ENCODE results near the gene TRPC6.

TRPC6 gene

DNA sequence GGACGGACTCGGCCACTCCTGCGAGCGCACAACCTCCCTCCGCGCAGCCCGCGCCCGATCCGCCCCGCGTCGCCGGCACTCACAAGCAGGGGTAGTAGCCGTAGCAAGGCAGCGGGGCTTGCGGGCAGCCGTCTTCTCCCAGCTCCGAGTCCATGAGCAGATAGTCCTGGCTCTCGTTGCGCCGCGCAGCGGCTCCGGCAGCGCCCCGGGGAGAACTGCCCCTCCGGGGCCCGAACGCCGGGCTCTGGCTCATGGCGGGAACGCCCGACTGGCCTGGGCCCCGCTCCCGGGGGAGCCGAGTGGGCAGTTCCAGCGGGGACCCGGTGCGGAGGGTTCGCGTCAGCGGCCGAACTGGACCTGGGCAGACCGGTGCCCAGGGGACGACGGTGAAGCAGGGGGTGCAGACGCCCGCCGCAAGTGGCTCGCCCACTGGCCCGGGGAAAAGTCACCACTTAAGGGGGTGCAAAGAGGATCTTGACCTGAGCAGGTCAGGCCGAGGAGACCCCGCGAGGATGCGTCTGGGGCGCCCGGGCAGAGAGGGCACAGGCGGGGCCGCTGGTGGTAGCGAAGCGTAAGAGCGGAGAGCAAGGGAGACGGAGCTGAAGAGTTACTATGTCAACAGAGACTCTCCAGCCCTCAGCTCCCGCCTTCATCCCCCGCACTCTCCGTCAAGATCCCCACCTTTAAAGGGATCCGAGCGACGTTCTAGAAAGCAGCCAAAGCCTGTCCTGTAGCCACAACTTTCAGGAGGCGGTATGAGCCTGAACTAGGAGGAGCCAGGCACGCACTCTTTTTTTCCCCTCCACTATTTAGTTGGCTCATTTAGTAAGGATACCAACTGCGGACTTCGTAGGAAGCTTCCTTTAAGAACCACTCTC, at the start of gene TRPC6:
Gene TRPC6 (minus strand): TSS at position 757 of the 878 bp plus-strand sequence. CDS start 504 bp downstream, at position 253.
- FAIRE-seq: no peak

DNA sequence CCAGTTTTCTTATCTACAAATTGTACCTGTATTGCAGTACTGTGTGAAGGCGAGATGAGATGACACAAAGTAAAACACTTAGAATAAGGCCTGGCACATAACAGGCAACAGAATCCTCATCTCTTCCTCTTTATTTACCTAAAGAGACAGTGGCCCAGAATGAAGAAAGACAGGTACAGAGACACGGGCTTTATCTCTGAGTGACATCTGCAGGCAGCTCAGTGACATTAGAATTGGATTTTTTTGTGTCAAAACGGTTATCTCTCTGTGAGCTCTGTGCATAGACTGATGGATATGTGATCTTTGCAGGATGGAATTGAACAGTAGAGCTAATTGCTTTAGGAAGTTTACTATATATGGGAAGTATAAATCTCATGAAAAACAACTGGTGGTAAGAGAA, 36.2 kb upstream of the TRPC6 start:
- no peak for FAIRE-seq

DNA sequence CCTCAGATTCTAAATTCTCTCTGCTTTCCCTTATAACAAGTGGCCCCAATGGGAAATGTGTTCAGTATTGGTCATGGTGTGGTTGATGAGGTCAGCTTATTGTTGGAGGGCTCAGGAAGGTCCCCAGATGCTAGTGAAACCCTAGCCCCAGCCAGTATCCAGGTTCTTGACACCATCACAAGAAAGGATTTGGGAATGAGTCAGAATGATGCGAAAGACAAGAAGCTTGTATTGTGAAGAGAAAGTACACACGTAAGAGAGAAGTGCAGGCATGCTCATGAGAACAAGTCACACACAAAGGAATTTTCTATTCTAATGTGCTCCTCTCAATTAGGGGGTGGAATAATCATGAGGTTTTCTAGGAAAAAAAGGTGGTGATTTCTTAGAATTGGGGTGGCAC, 34.9 kb upstream of the TRPC6 start:
- FAIRE-seq: no peak

DNA sequence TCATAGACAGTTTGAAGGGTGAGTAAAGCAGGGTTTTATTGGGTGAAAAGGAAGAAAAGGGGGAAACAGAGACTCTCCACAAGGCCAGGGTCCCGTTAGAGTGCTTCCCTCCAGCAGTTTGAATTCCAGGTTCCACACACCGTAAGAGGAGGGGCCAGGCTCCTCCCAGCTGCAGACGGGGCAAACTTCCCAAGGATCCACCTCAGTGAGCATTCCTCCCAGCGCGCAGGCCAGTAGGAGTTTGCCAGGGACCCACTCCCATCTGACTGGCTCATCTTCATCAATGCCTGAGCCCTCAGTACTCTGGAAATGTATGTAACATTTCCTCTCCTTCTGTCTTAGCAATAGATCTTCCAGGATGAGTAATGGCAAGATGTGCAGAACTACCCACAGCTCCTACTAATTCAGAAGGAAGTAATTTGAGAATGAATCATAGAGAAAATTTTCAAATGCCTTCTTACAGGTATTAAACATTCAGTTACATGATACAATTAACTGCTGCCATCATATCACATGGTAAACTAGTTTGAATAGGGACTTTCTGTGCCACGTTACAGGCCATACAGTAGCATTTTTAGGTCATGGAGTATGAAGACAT, 34.0 kb upstream of the TRPC6 start:
- FAIRE-seq: no peak

DNA sequence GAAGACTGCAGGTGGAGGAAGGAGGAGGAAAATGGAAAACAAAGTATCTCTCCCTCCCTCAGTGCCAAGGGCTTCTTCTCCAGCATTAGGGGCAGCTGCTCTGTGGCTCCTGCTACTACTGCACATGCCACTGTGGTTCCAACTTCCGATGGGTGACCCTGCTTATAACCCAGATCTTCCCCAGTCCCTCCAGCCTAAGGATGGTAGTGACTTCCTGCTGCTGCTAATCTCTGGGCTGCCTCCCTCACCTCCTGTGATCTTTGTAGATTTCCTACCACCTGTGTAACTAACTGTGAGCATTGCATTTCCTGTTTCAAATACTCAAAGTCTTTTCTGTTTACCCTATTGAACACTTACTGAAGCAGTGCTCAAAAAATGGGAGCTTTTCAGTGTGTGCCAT, 28.7 kb upstream of the TRPC6 start:
- FAIRE-seq: no peak

DNA sequence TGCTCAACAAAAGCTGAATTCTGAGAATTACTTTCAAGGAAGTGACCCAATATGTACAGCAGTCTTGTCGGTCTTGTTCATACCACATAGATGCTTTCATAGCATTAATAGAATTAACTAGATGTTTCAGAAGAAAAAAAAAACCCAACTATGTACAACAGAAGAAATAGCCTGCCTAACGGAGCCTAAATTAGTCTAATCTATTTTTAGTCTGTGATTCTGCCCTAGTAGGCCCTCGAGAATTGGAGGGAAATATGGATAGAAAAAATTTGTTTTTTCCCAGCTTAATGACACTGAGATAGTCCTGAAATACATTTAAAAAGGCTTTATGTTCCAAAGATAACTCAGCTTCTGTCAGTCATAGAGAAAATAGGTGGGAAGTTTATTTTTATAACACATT, 17.1 kb upstream of the TRPC6 start:
- no peak for FAIRE-seq

DNA sequence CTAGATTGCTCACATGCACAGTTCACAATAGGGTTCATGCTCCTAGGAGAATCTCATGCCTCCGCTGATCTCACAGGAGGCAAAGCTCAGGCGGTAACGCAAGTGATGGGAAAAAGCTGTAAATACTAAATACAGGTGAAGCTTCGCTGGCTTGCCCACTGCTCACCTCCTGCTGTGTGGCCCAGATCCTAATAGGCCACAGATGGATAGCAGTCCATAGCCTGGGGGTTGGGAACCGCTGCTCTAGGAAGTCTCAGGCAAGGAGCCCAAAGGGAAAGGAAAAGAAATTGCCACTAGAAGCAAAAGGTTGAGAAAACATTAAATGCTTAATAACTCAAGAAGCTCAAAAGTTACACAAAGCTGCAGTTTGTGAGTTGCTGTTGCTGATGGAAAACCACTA, 3.2 kb upstream of the TRPC6 start:
- no peak for FAIRE-seq

DNA sequence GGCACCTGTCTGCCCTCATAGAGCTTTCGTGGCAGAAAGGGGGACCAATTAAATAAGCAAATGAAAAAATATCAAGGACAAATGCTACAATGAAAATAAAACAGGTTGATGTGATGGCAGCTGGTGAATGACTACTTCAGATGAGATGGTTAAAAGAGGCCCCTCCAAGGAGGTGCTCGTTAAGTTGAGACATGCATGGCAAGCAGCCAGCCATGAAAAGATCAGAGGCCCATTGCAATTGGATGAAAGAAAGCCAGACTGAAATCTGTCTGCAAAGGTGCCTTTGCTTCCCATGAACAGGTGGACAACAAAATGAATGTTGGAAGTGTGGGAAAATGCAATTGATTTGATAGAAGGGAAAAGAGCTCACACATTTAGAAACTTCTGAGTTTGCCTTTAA, 848 bp upstream of the TRPC6 start:
- no peak for FAIRE-seq

DNA sequence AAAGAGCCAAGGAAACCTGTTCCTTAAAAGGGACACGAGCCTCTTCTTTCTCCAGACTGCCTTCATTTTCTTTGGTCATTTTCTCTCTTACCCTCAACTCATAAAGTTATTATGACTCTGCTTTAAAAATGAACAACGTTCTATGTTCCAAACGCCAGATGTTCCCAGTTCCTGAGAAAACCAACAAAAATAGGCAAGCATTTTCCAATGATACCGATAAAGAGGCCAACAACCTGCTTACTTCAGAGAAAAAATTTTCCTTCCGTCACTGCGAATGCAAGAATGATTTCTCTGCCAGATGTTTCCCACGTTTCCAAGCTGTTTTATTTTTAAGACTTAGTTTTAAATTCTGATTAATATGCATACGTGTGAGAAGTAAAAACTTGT, 315 bp upstream of the TRPC6 start:
- no peak for FAIRE-seq

DNA sequence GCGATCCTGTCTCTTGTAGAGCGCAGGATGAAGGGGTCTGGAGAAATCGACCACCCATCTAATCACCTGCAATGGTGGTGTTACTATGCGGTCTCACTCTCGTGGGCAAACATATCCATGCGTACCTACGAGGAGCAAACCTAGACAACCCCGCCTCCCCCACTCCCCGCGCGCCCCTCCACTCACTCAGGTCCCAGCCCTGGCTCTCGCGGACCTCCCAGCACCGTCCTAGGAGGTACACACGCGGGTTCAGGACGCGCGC, 887 bp downstream of the TRPC6 start:
- FAIRE-seq: no peak

DNA sequence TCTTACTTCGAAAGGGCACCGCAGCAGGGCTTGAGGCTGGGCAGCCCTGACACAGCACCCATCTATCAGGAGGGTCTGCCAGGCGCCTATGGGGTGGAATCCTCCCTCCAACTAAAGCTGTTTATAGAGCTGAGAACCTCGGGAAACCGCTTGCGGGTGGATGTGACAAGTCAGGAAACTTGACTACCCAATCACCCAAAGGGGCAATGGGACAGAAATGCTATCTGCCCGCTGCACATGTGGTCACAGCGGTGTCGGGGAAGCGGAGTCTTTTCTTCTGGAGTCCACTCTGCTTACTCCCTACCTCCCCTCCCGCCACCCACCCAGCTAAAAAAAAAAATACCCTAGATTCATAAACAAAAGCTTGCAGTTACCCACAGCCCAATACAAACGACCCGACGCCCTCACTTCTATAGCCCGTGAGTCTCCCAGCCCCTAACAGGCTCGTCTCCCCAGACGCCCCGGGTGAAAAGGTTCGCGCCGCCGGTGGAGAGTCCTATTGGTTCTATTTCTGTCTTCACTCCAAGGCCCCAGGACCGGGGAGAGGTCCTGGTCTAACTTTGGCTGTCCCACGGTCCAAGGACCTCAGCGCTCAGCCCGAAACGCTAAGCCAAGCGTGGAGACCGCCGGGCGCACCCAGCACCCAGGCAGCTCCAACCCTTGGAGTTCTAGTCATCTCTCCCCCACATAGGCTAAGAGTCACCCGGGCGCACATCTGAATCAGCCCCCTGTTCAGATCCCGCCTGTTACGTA, 1.4 kb downstream of the TRPC6 start:
- FAIRE-seq: no peak

DNA sequence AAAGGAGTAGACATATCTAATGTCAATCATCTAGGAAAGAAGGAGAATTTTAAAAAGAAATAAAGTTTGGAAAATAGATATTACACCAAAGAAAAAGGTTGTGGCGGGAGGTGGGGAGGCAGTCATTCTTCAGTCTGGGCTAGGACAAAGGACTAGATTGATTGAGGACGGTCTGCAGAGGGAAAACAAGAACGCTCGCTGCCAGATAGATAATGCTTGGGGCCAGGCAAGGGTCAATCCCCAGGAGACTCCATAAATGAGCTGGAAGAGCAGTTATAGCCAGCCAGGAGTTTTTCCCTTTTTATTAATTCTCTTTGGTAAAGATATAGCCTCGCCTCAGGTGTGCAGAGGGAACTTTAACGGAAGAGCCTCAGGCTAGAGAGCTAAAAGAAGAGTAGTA, 6.3 kb downstream of the TRPC6 start:
- no peak for FAIRE-seq

DNA sequence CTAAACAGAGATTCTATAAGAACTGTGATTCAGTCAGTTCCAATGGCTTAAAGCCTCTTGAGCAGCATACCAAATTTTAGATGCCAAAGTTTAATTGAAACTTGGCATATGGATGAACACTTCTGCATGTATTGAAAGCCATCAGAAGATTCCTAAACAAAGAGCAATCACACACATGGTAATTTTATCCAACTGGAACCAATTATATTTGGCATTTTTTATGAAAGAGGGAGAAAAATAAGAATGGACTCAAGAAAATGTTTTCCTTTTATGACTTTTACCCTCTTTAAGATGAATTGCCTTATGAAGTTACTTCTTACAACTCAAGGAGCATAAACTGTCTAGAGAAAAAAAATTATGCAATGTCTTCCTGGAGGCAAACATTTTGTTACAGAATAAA, 7.4 kb downstream of the TRPC6 start:
- FAIRE-seq: no peak

DNA sequence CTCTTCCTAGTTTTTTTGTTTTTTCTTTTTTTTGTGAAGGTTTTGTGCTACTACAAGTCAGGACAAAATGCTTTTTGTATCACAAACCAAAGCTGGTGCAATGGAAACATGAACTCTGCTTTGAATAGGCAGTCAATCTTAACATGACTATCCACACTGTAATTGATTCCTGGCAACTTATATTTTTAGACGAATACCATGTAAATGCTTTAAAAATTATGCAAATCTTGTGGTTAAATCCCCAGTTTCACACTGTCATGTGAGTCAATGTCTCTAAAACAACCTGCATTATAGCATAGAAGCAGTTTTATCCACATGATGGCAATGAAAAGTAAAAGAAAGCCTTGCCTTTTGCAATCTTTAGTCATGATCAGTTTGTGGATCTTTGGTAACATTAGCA, 8.9 kb downstream of the TRPC6 start:
- FAIRE-seq: no peak

DNA sequence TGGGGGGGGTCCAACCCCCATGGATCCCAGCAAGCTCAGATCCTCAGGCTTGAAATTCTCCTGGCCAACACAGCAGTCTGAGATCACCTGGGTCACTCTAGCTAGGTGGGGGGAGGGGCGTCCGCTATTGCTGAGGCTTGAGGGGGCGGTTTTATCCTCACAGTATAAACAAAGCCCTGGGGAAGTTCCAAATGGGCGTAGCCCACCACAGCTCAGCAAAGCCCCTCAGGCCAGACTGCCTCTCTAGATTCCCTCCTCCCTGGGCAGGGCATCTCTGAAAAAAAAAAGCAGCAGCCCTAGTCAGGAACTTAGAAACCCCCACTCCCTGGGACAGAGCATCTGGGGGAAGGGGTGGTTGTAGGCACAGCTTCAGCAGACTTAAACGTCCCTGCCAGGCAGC, 16.7 kb downstream of the TRPC6 start:
- no peak for FAIRE-seq

DNA sequence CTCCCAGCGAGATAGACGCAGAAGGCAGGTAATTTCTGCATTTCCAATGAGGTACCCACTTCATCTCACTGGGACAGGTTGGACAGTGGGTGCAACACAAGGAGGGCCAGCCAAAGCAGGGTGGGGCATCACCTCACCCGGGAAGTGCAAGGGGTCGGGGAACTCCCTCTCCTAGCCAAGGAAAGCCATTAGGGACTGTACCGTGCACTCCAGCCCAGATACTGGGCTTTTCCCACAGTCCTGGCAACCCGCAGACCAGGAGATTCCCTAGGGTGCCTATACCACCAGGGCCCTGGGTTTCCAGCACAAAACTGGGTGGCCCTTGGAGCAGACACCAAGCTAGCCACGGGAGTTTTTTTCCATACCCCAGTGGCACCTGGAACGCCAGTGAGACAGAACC, 17.2 kb downstream of the TRPC6 start:
- FAIRE-seq: no peak

DNA sequence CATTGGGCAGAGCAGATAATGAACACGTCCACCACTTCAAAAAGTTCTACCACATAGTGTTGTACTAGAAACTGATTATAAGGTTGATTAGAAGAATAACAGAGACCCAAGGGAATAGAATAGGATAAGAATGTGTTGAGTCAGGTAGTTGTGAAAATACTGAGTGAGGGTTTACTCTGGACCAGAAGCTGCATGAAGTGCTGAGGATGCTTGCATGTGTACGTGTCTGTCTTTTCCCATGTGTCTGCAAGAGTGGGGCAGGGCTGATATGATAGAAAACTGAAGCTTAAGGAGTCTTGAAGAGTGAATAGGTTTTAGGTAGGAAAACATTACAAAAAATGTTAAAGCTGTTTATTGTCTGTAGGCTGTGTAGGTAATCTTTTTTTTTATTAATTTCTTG, 20.6 kb downstream of the TRPC6 start:
- FAIRE-seq: no peak

DNA sequence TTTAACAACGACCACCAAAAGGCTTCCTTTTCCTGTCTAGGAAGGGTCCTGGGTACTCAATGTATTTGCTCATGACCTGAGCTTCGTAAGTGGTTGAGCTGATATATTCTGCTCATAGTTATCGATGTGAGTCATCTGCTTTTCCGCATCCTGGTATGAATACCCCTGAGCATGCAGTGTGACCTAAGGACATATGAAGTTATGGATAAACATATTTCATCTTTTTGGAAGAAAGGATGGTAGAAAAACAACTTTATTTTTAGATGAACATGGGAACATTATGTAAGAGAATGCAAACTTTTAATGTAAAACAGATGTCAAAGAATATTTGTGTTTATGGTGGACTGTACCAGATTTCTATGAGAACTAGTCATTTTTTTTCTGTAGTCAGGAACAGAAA, 28.4 kb downstream of the TRPC6 start:
- no peak for FAIRE-seq

DNA sequence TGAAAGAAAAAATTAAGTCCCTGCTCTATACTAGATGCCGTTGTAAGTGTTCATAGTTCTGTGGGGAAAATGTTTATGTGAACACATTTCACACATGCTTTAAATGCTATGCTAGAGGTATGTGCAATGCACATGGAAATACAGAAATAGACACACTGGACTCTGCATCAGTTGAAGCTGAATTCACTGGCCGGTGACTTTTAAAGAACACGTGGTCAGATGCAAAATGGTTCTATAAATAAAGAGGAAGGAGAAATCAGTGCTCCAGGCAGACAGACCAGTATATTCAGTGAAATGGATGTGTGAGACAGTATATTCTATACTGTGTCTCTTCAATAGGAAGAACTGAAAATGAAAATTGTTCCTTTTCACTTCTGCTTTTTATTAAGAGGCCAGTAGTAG, 29.9 kb downstream of the TRPC6 start:
- FAIRE-seq: no peak

DNA sequence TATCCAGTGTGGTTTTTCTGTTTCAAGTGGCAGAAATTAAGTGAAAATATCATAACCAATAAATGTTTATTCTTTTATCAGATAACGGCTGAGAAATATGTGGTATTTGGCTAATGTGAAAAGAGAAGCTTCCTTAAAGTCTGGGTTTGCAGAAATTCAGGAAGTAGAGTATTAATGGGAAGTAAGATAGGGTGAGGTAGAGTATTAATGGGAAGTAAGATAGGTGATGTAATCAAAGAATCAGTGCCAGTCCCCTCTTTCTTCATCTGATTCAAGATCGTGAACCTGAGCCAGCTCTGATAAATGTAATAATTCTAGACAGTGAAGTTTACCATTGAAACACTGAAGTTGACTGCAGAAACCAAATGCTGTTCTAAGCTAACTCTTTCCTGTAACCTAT, 30.9 kb downstream of the TRPC6 start:
- FAIRE-seq: no peak

DNA sequence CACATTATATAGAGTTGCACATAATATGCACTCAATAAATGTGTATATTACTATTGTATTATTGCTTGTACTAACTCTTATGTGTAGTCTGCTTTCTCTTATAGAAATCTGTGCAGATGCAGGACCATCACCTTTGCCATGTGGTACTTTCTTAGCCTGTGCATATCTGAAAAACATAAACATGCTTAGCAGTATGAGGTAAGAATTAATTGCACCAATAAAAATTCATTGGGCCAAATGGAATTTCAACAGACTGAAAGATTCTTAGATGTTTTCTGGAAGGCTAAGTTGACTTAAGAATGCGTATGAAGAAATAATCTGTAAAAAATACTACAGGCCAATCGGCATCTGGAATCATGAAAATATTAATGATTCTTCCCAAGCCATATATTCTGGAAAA, 55.3 kb downstream of the TRPC6 start:
- no peak for FAIRE-seq

DNA sequence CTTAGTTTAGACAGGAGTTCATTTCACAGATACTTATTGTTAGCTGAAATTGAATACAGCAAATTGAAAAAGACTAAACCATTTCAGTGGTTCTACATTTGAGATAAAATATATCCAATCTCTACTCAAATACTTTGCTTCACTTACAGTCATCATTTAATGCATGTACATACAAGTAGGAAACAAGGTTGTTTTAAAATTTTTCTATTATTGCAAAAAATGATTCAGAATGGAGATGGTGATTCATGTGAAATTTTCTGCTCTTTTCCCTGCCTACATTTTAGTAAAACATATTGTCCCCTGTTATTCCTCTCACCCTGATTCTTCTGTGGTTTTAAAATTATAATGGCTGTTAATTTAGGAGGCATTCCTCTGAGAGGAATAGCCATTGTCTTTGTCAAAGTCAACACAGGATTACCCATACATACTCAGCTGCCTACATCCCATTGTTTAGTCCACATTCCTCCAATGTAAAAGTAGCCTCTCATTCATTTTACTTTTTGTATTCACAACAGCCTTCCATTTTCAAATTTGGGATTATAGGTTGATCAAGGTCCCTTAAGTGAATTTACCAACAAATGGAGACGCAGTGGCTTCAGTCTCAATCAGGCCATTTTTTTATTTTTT, 60.1 kb downstream of the TRPC6 start:
- FAIRE-seq: no peak

DNA sequence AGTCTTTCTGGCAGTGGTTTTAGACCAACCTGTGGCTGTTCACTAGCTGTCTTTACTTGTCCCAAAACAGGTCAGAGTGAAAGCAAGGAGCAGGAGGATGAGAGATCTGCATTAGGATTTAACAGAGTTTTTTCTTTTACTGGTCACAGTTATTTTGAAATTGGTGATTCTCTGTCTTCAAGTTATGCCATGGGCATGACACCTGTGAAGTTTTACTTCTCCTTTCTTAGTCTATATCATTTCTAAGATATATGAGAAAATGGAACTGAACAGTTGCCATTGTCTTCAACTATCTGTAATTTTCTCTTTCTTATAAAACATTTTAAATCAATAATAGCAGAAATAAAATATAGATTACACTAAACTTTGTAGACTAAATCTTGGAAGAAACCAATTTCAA, 60.6 kb downstream of the TRPC6 start:
- no peak for FAIRE-seq

DNA sequence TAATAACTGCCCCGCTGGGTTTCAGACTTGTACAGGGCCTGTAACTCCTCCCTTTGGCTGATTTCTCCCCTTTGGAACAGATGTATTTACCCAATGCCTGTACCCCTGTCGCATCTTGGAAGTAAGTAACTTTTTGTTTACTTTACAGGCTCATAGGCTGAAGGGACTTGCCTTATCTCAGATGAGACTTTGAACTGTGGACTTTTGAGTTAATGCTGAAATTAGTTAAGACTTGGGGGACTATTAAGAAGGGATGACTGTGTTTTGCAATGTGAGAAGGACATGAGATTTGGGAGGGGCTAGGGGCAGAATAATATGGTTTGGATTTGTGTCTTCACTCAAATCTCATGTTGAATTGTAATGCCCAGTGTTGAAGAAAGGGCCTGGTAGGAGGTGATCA, 62.0 kb downstream of the TRPC6 start:
- FAIRE-seq: no peak
